ENCODE data around the gene PHLPP1. TPM values are rescaled to one million over a fixed set of nuclear protein-coding genes. Genes with fewer than 3 reads are reported as not detected.
A peak's percentile ranks its signal among the peaks of the same experiment; 100 is the strongest.

Gene PHLPP1
- total and polyA plus RNA-seq, 8 donors: 2.1 to 77.0 (median 12.5) TPM

- DNase-seq: no peak
- Histone ChIP-seq H3K27me3 (no peaks in the 10 kb centered on the region), H3K9me3 (no peaks in the 10 kb centered on the region), H3K36me3 (peaks cover 6 to 58% (median 52%) of the 10 kb centered on the region in 4 donors), H3K4me3 (no peak overlapping the region), H3K27ac (no peak overlapping the region), H3K4me1 (peaks cover 0 to 21% (median 0%) of the 10 kb centered on the region in 4 donors)
- 89 to 95% (median 92%) methylated on average over 6 to 7 of the region's 7 CpGs for WGBS, 5 donors
- intact Hi-C loops (cut with DNase I; ENCODE audit: low total_unique reads): no loop called here
- TF ChIP-seq EP300 (IDR thresholded peaks at IDR 0.05) (no peak), CTCF (IDR thresholded peaks at IDR 0.05) (no peak), POLR2A (IDR thresholded peaks at IDR 0.05) (no peak)
Measured at GRCh38 chr18:62974928-62975675, 259.8 kb downstream of the PHLPP1 start.

- Histone ChIP-seq H3K36me3 (peaks cover 6 to 57% (median 51%) of the 10 kb centered on the region in 4 donors), H3K4me1 (peaks cover 0 to 21% (median 0%) of the 10 kb centered on the region in 4 donors), H3K27ac (peak overlapping the region in 1 of 5 donors; percentile 67), H3K4me3 (no peak overlapping the region), H3K9me3 (no peaks in the 10 kb centered on the region), H3K27me3 (no peaks in the 10 kb centered on the region)
- DNase-seq: no peak
- WGBS, 5 donors: 82 to 91% (median 88%) methylated on average over 2 of the region's 2 CpGs
- TF ChIP-seq POLR2A (IDR thresholded peaks at IDR 0.05) (no peak), POLR2AphosphoS5 (IDR thresholded peaks at IDR 0.05) (no peak), EP300 (IDR thresholded peaks at IDR 0.05) (no peak), CTCF (IDR thresholded peaks at IDR 0.05) (no peak)
- intact Hi-C loops (cut with DNase I; ENCODE audit: low total_unique reads): no loop called here
Measured at GRCh38 chr18:62975785-62976184, 260.4 kb downstream of the PHLPP1 start.

GRCh38 chr18:62976227-62976626 lies 260.9 kb downstream of the PHLPP1 start:
- intact Hi-C loops (cut with DNase I; ENCODE audit: low total_unique reads): no loop called here
- peak overlapping the region in 2 of 5 donors; percentile 53 to 67 for H3K27ac ChIP-seq
- H3K36me3 ChIP-seq: peaks cover 6 to 56% (median 51%) of the 10 kb centered on the region in 4 donors
- WGBS, 5 donors: 42 to 60% (median 56%) methylated on average over 5 of the region's 5 CpGs
- H3K4me1 ChIP-seq: peaks cover 0 to 21% (median 0%) of the 10 kb centered on the region in 4 donors
- no peaks in the 10 kb centered on the region for H3K27me3 ChIP-seq
- H3K9me3 ChIP-seq: no peaks in the 10 kb centered on the region
- peak; percentile 48 to 78 for DNase-seq
- H3K4me3 ChIP-seq: no peak overlapping the region
- TF ChIP-seq POLR2A (IDR thresholded peaks at IDR 0.05) (no peak), POLR2AphosphoS5 (IDR thresholded peaks at IDR 0.05) (peak in 2 of 3 donors; percentile 39 to 62)

- H3K9me3 ChIP-seq: no peaks in the 10 kb centered on the region
- H3K4me1 ChIP-seq: peaks cover 0 to 31% (median 4%) of the 10 kb centered on the region in 4 donors
- H3K4me3 ChIP-seq: no peak overlapping the region
- intact Hi-C loops (cut with DNase I; ENCODE audit: low total_unique reads): no loop called here
- H3K36me3 ChIP-seq: peaks cover 6 to 52% (median 49%) of the 10 kb centered on the region in 4 donors
- no peak for DNase-seq
- WGBS, 5 donors: 89 to 95% (median 91%) methylated on average over 4 of the region's 4 CpGs
- no peak for TF ChIP-seq POLR2AphosphoS5 (IDR thresholded peaks at IDR 0.05)
- no peak for TF ChIP-seq CTCF (IDR thresholded peaks at IDR 0.05)
- TF ChIP-seq POLR2A (IDR thresholded peaks at IDR 0.05): no peak
- TF ChIP-seq EP300 (IDR thresholded peaks at IDR 0.05): no peak
- H3K27ac ChIP-seq: no peak overlapping the region
- H3K27me3 ChIP-seq: no peaks in the 10 kb centered on the region
Measured at GRCh38 chr18:62977512-62977911, 262.2 kb downstream of the PHLPP1 start.

All from stomach (tissue), 9 donors.